GM18505 (cell line): ENCODE measurements around the gene FMNL3.
"Not testable (repeated sequence)": the region's sequence is repeated elsewhere in the genome, so short reads cannot be mapped to it uniquely, and the experiment has no call there.

ENCODE experiments used
- ATAC-seq: cut with Tn5 transposase; IDR thresholded peaks from one replicate; pipeline ENCODE4 v1.9.1; 2021; ENCODE audit not compliant: unreplicated experiment
- POLR2A ChIP-seq: IDR thresholded peaks from 4 replicates; pipeline ENCODE4 v1.6.1; 2011; ENCODE audit warnings: borderline replicate concordance; ENCODE audit not compliant: insufficient read depth, insufficient read length; ENCODE audit errors: extremely low read depth

The FMNL3 gene

DNA sequence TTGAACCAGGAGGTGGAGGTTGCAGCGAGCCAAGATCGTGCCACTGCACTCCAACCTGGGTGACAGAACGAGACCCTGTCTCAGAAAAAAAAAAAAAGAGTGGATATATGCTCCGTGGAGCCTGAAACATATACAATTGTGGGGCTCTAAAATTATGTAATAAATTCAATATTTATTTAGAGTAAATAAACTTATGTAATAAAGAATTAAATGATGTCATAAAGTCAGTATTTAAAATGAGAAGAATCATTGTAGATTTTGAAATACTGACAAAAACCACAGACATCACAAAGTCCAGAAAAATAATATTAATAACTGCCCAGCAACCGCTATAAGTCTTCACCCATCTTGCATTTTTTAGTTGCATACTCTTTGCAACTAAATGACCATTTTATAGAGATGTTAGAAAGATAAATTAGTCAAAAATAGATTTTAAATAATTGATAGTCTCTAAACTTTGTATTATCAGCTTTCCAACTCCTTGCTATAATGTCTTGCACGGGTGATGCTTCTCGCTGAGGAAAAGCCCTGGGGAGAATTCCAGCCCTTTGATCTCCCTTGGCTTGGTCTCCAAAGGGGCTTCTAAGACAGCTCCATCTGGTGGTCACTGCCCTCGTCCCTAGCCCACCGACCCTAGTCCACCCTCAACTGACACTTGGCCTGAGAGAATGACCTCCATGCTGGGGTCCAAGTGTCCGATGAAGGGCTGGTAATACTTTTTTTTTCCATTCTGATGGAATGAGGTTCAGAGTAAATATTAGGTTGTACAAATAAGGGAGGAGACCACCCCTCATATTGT, 26.2 kb upstream of the FMNL3 start:
- no peak for TF ChIP-seq POLR2A
- ATAC-seq = no peak

DNA sequence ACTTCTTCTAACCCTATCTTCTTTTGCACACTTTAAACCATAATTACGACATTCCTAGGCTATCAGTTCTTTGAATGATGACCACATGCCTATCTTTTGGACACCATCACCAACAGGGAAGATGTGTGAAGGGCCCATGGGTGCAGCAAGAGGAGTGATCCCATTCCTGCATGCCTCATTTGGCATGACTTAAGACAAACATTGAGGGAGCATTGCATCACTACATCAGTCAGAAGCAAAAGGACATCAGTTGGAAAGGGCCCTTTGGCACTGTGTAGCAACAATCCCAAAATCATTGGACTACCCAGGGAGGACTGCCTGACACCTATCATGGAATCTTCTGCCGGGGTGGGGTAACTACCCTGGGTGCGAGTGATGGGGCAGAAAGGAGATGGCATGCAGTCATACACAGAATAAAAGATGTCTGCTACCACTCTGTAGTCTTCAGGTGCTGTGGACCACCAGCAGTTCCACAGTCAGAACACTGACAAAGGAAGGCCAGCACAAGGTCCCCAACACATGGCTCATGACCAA, 23.4 kb upstream of the FMNL3 start:
- TF ChIP-seq POLR2A = no peak

DNA sequence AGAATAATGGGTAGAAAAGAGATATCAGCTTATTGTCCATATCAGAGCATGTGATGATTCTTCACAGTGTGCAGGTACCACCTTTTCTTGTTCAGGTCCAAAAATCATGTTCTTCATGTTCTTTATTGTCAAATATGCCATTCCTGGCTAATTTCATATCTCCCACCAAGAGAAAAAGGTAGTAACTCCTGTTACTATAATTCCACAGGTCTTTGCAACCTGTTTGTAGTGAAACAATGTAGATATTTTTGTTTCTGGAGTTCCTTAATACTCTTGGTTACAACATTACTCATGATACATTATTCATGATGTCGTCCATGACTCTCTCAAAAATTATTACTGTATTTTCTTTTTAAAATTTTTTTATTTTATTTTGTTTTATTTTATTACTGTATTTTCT, 22.8 kb upstream of the FMNL3 start:
- TF ChIP-seq POLR2A = no peak
- ATAC-seq = no peak

More for the DNA sequence above, 23.4 kb upstream of the FMNL3 start:
- no peak for ATAC-seq

DNA sequence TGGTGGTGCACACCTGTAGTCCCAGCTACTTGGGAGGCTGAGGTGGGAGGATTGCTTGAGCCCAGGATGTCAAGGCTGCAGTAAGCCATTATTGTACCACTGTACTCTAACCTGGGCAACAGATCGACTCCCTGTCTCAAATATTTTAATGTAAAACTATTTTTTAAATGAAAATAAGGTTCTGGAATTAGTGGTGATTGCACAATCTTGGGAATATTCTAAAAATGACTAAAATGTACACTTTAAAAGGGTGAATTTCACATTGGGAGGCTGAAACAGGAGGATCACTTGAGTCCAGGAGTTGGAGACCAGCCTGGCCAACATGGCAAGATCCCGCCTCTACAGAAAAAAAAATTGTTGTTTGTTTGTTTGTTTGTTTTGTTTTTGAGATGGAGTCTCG, 21.2 kb upstream of the FMNL3 start:
- ATAC-seq = no peak
- TF ChIP-seq POLR2A = no peak

DNA sequence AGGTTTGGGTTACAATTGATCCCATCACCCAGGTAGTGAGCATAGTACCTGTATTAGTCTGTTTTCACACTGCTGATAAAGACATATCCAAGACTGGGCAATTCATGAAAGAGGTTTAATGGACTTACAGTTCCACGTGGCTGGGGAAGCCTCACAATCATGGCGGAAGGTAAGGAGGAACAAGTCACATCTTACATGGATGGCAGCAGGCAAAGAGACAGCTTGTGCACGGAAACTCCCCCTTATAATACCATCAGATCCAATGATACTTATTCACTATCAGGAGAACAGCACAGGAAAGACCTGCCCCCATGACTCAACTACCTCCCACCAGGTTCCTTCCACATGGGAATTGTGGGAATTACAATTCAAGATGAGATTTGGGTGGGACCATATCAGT, 14.2 kb upstream of the FMNL3 start:
- ATAC-seq = not testable (repeated sequence)

DNA sequence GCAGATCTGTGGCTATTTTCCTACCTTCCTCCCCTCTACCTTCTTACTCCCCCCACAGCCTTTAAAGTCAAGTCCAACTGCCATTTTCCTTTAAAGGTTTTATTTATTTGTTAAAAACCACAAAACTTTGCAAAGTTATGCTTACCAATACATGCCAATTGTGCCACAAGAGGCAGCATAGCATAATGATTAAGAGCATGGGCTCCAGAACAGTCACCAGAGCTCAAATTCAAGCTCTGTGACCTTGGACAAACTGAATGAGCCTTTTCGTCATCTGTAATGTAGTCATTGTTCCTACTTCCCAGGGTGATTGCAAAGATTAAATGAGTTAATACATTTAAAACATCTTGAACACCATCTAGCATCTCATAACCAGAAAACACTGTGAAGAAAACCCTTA, 13.0 kb upstream of the FMNL3 start:
- TF ChIP-seq POLR2A = no peak
- no peak for ATAC-seq

DNA sequence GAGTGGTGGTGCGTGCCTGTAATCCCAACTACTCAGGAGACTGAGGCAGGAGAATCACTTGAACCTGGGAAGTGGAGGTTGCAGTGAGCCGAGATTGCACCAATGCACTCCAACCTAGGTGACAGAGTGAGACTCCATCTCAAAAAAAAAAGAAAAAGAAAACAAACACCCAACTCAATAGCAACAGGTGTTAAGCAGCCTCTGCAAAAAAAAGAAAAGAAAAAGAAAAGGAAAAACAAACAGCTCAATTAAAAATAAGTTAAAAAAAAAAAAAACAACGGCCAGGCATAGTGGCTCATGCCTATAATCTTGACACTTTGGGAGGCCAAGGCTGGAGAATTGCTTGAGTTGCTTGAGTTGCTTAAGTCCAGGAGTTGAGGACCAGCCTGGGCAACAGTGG, 10.6 kb upstream of the FMNL3 start:
- ATAC-seq = not testable (repeated sequence)

DNA sequence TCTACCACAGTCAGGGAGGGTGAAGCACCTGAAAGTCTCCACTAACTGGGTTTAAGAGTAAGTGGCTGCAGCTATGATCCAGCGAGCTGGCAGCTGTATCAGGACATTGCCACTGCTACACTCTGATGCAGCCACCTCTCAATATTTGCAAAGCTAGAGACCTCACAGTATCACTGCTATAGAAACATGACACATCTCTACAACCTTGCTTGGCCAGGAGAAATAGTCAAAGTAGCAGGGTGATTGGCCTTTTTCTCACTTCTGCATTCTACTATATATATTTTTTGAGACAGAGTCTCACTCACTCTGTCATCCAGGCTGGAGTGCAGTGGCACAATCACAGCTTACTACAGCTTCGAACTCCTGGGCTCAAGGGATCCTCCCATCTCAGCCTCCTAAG, 9.3 kb upstream of the FMNL3 start:
- peak; percentile 88 for ATAC-seq
- TF ChIP-seq POLR2A = no peak

DNA sequence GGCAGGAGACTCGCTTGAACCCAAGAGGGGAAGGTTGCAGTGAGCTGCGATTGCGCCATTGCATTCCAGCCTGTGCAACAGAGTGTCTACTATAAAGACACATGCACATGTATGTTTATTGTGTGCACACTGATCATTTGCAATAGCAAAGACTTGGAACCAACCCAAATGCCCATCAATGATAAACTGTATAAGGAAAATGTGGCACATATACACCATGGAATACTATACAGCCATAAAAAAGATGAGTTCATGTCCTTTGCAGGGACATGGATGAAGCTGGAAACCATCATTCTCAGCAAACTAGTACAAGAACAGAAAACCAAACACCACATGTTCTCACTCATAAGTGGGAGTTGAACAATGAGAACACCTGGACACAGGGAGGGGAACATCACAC, 6.7 kb upstream of the FMNL3 start:
- not testable (repeated sequence) for ATAC-seq

DNA sequence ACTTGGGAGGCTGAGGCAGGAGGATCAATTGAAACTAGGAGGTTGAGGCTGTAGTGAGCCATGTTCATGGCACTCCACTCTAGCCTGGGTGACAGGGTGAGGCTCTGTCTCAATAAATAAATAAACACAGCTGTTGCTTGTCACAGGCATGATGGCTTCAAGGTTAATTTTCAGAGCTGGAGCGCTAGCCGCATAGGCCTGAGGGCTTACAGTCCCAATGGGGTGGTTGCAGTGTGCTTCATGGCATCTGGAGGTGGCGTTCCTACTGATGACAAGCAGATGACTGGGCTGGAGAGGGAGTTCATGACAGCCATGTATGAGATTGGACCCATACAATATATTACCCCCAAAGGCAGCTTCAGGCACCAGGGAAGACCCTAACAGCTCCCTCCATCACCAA, 1.6 kb upstream of the FMNL3 start:
- no peak for TF ChIP-seq POLR2A
- no peak for ATAC-seq

DNA sequence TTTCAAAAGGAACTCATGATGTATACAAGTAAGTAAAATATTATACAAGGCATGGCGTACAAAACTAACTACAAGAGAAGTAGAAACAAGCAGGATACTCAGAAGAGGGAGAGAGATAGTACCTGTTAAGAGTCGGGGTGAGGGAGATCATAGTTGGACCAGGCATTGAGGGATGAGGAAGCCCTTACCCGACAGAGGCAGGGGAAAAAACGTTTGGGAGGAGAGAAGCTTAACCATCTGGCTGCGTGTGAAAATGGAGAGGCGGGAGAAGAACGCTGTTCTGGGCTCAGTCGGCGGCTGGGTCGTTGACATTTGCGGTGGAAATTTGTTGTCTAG, 575 bp upstream of the FMNL3 start:
- TF ChIP-seq POLR2A = no peak
- no peak for ATAC-seq

DNA sequence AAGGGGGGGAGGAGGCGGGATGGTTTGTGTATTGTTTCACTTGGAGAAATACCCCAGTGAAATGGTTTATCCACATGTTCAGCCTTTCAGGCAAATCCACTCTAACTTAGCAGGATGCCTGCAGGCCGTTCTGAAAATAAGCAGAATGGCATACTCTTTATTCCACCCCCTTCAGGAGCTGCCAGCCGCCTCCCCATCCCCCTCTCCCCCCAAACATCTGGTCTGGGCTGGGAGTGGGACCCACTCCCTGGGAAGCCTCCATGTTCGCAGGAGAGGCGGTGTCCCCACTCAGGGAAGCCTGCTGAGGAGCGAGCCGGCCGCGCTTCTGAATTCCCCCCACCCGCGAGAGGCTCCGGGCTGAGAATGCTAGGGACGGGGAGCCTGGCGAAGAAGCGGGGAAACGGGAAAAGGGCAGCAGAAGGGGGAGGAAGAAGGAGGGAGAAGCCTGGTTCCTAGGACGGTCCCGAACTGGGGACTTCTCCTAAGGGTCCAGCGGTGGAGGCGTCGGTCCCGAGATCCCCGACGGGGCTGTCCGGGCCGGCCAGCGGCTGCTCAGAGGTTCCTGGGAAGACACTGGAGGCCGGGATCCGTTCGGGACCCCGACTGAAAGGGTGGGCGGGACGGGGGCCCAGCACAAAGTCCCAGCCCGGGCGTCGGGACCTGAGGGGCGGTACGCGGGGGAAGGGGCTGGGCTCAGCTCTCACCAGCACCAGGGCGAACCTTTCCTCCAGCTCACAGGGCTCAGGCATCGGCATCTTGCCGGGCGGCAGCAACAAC, 666 bp downstream of the FMNL3 start:
- peak; percentile 1 for ATAC-seq
- no peak for TF ChIP-seq POLR2A

DNA sequence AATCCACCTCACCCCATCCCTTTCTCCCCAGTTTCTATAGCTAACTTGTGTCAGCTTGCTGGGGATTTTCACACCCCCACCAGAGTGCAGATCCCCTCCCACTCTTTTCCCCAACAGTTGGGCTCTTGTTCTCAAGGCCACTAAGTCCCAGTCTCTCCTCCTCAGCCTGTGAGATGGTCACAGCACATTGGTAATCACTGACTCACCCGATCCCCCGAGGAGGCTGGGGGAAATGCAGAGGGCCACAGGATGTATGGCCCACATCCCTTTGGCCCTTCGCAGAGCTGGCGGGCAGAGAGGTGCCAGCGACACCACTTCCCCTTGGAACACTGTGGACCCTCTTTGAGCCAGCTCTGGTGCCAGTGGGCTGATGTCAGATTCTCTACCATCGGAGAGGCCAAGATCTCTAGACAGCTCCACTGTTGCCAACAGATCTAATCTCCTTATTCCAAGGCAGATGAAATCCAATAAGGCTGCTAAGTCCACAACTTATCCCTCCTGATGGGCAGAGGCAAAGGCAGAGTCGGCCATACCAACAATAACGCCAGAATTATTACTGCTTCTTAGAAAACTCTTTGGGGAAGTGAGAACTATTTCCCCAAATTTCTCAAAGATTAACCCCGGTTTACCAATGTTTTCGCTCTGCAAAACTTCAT, 1.6 kb downstream of the FMNL3 start:
- peak; percentile 72 for TF ChIP-seq POLR2A
- no peak for ATAC-seq

DNA sequence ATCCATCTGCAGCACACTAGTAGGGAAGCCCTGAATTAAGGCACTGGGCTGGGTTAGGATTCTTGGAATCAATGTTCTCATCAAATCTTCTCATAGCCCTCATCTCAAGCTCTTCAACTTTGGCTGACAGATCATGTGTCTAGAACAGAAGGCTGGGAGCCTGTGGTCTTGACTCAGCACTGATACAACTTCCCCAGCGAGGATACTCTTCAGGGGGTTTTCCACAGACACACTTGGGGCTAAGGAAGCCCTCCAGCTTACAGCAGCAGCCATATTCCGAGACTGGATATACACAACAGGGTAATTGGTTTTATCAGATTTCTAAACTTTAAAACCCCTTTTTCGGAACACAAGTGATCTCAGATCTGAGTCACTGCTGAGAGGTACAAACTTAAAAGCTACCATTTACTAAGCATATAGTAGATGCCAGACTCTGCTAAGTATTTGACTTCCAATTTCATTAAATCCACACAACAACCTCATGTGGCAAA, 3.5 kb downstream of the FMNL3 start:
- ATAC-seq = no peak
- TF ChIP-seq POLR2A = no peak
